WTC11 (cell line): ENCODE results near the gene APOO.

Experiments used
- AR ChIP-seq: fragments of 250-450 bp; sonication (Bioruptor Pico); IDR thresholded peaks from 2 replicates; pipeline ENCODE4 v1.9.0; 2021; ENCODE audit warnings: mild to moderate bottlenecking
- CTCF ChIP-seq: fragments of 200-600 bp; IDR thresholded peaks from 2 replicates; pipeline ENCODE4 v1.8.0; 2022; ENCODE audit warnings: antibody characterized with exemption
- E2F4 ChIP-seq: sonication (generic); formaldehyde crosslinking; IDR thresholded peaks from 2 replicates; pipeline ENCODE4 v1.8.1; 2022; ENCODE audit warnings: low read depth, mild to moderate bottlenecking, moderate library complexity, missing genetic modification reagents, borderline replicate concordance
- FOXK1 ChIP-seq: sonication (generic); formaldehyde crosslinking; IDR thresholded peaks from 2 replicates; pipeline ENCODE4 v1.8.0; 2022; ENCODE audit warnings: mild to moderate bottlenecking, moderate library complexity, missing genetic modification reagents
- MAX ChIP-seq: sonication (generic); formaldehyde crosslinking; IDR thresholded peaks from 2 replicates; pipeline ENCODE4 v1.8.0; 2022; ENCODE audit warnings: mild to moderate bottlenecking, missing genetic modification reagents
- NFE2L1 ChIP-seq: sonication (generic); formaldehyde crosslinking; IDR thresholded peaks from 2 replicates; pipeline ENCODE4 v1.8.1; 2023; ENCODE audit warnings: missing genetic modification reagents
- STAT6 ChIP-seq: sonication (generic); formaldehyde crosslinking; conservative IDR thresholded peaks from 2 replicates; pipeline ENCODE4 v1.8.1; 2023; ENCODE audit warnings: mild to moderate bottlenecking, low read depth, missing genetic modification reagents, moderate library complexity
- TCF7 ChIP-seq: sonication (generic); formaldehyde crosslinking; IDR thresholded peaks from 2 replicates; pipeline ENCODE4 v1.8.0; 2022; ENCODE audit warnings: mild to moderate bottlenecking, low read depth, missing genetic modification reagents, moderate library complexity
- ZNF263 ChIP-seq: sonication (generic); formaldehyde crosslinking; IDR thresholded peaks from 2 replicates; pipeline ENCODE4 v1.8.1; 2022; ENCODE audit warnings: low read depth, mild to moderate bottlenecking, moderate library complexity, missing genetic modification reagents

GRCh38 chrX:23953908-23954269 lies 46.2 kb upstream of the APOO start:
- TF ChIP-seq AR (CRISPR knock-in tag) (no peak), CTCF (no peak), MAX (CRISPR knock-in tag) (no peak), ZNF263 (no peak), TCF7 (CRISPR knock-in tag) (no peak), NFE2L1 (CRISPR knock-in tag) (no peak), STAT6 (CRISPR knock-in tag) (no peak), FOXK1 (CRISPR knock-in tag) (no peak), E2F4 (CRISPR knock-in tag) (no peak)
